ENCODE results near the gene SLC27A5.
"Not testable (repeated sequence)": the region's sequence is repeated elsewhere in the genome, so short reads cannot be mapped to it uniquely, and the experiment has no call there.

DNA sequence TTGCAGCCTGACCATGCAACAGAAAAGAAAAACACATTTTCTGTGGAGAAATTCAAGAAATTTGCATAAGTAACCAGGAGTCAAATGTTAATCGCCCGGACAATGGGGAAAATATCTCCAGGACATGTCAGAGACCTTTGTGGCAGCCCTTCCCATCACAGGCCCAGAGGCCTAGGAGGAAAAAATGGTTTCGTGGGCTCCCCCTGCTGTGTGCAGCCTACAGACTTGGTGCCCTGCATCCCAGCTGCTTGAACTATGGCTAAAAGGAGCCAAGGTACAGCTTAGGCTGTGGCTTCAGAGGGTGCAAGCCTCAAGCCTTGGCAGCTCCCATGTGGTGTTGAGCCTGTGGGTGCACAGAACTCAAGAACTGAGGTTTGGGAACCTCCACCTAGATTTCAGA is 62.9 kb downstream of the SLC27A5 start:
- TF ChIP-seq, protein P1, sequence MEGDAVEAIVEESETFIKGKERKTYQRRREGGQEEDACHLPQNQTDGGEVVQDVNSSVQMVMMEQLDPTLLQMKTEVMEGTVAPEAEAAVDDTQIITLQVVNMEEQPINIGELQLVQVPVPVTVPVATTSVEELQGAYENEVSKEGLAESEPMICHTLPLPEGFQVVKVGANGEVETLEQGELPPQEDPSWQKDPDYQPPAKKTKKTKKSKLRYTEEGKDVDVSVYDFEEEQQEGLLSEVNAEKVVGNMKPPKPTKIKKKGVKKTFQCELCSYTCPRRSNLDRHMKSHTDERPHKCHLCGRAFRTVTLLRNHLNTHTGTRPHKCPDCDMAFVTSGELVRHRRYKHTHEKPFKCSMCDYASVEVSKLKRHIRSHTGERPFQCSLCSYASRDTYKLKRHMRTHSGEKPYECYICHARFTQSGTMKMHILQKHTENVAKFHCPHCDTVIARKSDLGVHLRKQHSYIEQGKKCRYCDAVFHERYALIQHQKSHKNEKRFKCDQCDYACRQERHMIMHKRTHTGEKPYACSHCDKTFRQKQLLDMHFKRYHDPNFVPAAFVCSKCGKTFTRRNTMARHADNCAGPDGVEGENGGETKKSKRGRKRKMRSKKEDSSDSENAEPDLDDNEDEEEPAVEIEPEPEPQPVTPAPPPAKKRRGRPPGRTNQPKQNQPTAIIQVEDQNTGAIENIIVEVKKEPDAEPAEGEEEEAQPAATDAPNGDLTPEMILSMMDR (IDR thresholded peaks at IDR 0.05) = not testable (repeated sequence)
- TF ChIP-seq POLR2A, POLR2AphosphoS5 (IDR thresholded peaks at IDR 0.05): not testable (repeated sequence)

Data from prostate gland (tissue), 2 donors.